T-helper 1 cell treated with Interleukin-12 subunit alpha and Interleukin-12 subunit beta and Interleukin-4 antibody, amounts not matched to agents 30 μg/mL and 1 μg/mL, for 36 hours (primary cell): ENCODE results near the gene KCNE4.

Experiments
- H3K27ac Mint-ChIP-seq: one replicate; pipeline ENCODE4 v1.8.0; 2021; ENCODE audit warnings: mild to moderate bottlenecking, mixed read lengths
- H3K27me3 Mint-ChIP-seq: one replicate; pipeline ENCODE4 v1.8.0; 2021; ENCODE audit warnings: low read depth, mixed read lengths
- H3K36me3 Mint-ChIP-seq: one replicate; pipeline ENCODE4 v1.8.0; 2021; ENCODE audit warnings: low read depth, mixed read lengths
- H3K4me1 Mint-ChIP-seq: one replicate; pipeline ENCODE4 v1.8.0; 2021; ENCODE audit warnings: low read depth, mixed read lengths
- H3K4me3 Mint-ChIP-seq: one replicate; pipeline ENCODE4 v1.8.0; 2021; ENCODE audit warnings: mild to moderate bottlenecking, moderate library complexity, mixed read lengths
- H3K9me3 Mint-ChIP-seq: one replicate; pipeline ENCODE4 v1.8.0; 2021; ENCODE audit warnings: mixed read lengths

Gene KCNE4

DNA sequence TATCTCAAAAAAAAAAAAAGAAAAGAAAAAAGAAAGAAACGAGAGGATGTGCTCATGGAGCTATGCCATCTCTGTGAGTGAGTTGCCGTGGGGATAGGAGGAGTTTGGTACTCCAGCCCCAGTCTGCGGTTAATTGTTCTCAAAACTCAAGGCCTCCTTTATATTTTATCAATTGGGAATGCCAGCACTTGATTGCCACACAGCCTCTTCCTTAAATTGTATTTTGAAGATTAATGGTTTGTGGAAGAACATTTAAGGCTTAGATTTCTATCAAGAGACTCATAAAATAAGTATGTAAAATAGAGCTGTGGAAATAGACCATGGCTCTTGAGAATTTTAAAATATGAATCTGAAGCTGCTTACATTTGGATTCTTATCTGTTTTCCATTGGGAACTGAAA is 29.8 kb downstream of the KCNE4 start:
- H3K4me1 Mint-ChIP-seq: no peaks in the 10 kb centered on the region
- no peak overlapping the region for H3K4me3 Mint-ChIP-seq
- no peaks in the 10 kb centered on the region for H3K36me3 Mint-ChIP-seq
- no peaks in the 10 kb centered on the region for H3K9me3 Mint-ChIP-seq
- no peaks in the 10 kb centered on the region for H3K27me3 Mint-ChIP-seq
- H3K27ac Mint-ChIP-seq: no peak overlapping the region

DNA sequence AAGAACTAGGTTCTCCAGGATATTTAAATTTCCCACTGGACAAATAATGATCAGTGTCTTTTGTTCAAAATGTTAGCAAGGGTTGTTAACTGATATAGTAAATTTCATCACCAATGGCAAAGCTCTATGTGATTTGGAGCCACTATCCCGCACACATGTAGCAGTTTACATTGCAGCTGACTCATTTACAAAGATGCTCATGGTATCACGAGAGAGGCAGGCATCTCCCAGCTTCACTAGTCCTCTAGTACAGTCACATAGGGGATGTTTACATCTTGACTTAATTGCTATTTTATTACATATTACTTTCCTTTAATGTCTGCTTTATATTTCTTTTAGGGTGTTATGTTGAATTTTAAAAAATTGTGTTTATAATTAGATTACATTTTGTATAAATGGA is 30.7 kb downstream of the KCNE4 start:
- H3K9me3 Mint-ChIP-seq: no peaks in the 10 kb centered on the region
- no peak overlapping the region for H3K4me3 Mint-ChIP-seq
- no peaks in the 10 kb centered on the region for H3K27me3 Mint-ChIP-seq
- H3K4me1 Mint-ChIP-seq: no peaks in the 10 kb centered on the region
- H3K36me3 Mint-ChIP-seq: no peaks in the 10 kb centered on the region
- no peak overlapping the region for H3K27ac Mint-ChIP-seq

DNA sequence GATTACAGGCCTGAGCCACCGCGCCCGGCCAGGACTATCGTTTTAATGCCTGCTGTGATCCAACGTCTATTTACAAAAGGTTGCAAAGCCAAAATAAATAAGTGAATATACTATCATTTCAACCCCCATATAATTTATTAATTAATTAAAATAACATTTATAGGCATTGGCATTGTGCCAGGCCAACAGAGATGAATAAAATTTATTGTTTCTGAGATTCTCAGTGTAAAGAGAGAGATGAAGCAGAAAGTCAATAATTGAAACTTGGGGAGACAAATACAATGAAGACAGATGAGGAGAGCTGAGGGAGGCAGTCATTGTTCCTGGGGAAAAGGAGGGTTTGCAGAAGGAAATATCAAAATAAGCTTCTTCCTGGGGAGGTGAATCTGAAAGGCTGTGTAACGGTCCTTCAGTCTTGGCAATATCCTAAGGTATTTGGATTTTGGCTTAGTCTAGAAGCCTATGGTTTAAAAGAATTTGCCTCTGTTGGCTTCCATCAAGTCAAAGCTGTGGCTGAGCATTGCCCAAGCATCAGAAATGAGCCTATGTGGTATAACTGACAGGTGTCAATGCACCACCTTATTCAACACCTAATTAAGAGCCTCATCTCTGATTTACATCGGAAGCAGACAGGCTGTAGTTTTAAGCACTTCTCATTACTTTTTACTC is 31.5 kb downstream of the KCNE4 start:
- no peak overlapping the region for H3K27ac Mint-ChIP-seq
- H3K36me3 Mint-ChIP-seq: no peaks in the 10 kb centered on the region
- no peak overlapping the region for H3K4me3 Mint-ChIP-seq
- no peaks in the 10 kb centered on the region for H3K9me3 Mint-ChIP-seq
- no peaks in the 10 kb centered on the region for H3K4me1 Mint-ChIP-seq
- H3K27me3 Mint-ChIP-seq: no peaks in the 10 kb centered on the region

DNA sequence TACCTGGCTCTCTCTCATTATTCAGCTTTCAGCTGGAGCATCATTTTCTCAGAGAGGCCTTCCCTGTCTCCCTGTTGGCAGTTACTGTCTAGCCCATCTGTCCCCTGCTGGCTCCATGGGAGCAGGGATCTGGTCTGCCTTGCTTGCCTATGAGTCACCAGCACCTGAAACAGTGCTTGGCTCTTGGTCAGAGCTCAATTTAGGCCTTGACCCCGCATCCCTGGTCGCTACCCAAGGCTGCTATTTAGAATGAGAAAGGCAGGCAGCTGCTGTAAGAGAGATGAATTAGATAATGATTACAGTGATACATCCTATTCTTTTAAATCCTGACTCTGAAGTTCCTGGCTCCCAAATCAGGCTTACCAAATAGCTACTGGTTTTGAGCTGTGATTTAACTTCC is 32.9 kb downstream of the KCNE4 start:
- no peak overlapping the region for H3K27ac Mint-ChIP-seq
- H3K4me1 Mint-ChIP-seq: no peaks in the 10 kb centered on the region
- no peaks in the 10 kb centered on the region for H3K9me3 Mint-ChIP-seq
- no peak overlapping the region for H3K4me3 Mint-ChIP-seq
- H3K36me3 Mint-ChIP-seq: no peaks in the 10 kb centered on the region
- no peaks in the 10 kb centered on the region for H3K27me3 Mint-ChIP-seq

DNA sequence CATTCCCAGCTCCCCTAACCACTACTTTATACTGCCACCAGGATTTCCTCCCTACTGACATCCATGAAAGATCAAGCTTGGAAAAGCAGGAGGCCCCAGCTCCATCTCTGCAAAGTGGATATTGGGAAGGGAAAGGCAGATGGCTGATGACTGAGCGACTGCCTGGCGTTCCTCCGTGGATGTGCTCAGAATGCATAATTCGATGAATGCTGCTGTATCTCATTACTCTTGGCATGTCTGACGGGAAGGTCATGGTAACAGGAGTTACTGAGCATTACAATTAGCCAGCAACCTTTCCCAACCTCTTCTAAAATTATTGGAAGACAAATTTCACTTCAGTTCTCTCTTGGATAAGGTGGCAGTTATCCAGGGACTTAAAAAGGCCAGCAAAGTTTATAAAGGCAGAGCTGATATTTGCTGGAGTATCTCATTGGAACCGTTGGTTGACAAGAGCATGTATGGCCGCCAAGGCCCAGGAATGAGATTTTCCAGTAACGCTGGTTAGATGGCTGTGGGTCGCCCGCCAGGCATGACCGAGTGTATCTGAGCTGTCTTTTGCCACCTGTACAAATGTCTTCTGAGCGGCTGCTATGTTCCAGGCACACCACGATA is 34.5 kb downstream of the KCNE4 start:
- no peak overlapping the region for H3K27ac Mint-ChIP-seq
- H3K36me3 Mint-ChIP-seq: no peaks in the 10 kb centered on the region
- no peaks in the 10 kb centered on the region for H3K27me3 Mint-ChIP-seq
- H3K4me3 Mint-ChIP-seq: no peak overlapping the region
- no peaks in the 10 kb centered on the region for H3K9me3 Mint-ChIP-seq
- no peaks in the 10 kb centered on the region for H3K4me1 Mint-ChIP-seq

DNA sequence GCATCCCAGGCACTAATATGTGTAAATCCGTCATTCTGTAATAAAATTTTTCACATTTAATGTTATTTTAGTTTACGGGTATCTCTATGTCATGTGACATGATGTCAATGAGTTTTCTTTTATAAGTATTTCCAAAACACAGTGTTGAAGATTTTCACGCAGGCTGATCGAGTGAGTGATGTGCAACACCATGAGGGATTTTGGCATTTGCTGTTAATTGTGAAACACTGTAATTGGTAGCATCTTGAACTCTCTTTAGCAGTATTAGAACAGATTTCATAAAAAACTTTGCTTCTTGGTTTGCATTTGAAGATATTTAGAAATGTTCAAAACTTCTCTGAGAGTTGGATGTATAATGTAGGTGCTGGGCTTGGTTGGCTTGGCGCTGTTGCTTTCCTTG is 35.5 kb downstream of the KCNE4 start:
- no peaks in the 10 kb centered on the region for H3K9me3 Mint-ChIP-seq
- no peak overlapping the region for H3K4me3 Mint-ChIP-seq
- H3K27ac Mint-ChIP-seq: no peak overlapping the region
- H3K36me3 Mint-ChIP-seq: no peaks in the 10 kb centered on the region
- no peaks in the 10 kb centered on the region for H3K4me1 Mint-ChIP-seq
- H3K27me3 Mint-ChIP-seq: no peaks in the 10 kb centered on the region

DNA sequence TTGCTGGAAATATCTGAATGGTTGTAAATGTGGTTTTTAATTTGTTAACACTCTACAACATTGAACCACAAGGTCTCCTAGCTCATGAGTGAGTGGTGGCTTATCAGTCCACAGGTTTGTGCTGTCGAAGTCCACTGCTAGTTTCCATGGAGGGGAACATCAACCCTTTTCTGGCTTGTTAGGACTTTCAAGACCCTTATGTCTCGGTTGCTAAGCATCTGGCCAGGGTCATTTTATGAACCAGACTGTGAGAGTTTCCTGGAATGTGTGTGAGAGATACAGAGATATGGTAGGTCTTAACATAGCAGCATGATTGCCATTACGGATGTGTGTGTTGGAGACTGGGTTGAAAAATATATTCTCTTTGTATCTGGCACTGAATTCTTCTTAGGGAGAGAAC is 36.9 kb downstream of the KCNE4 start:
- H3K4me1 Mint-ChIP-seq: no peaks in the 10 kb centered on the region
- no peaks in the 10 kb centered on the region for H3K27me3 Mint-ChIP-seq
- H3K27ac Mint-ChIP-seq: no peak overlapping the region
- no peaks in the 10 kb centered on the region for H3K9me3 Mint-ChIP-seq
- no peaks in the 10 kb centered on the region for H3K36me3 Mint-ChIP-seq
- H3K4me3 Mint-ChIP-seq: no peak overlapping the region

DNA sequence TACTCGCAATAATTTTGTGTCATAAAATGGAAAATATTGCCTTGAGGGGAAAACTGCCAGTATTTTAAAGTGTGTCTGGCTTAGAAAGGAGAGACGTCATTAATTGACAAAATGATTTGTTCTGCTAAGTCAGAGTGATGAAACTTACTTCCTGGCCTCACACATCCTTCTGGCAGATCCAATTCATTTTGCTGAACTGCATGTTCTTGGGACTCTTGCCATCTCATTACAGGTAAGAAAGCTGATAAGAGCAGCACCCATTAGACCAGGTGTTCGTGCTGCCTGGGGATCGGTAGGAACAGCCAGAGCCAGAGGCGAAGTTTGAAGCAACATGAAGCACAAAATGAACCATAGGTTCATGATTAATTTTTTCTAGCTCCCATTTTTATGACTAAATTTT is 38.0 kb downstream of the KCNE4 start:
- Mint-ChIP-seq H3K36me3 (no peaks in the 10 kb centered on the region), H3K27me3 (no peaks in the 10 kb centered on the region), H3K4me3 (no peak overlapping the region), H3K9me3 (no peaks in the 10 kb centered on the region), H3K4me1 (no peaks in the 10 kb centered on the region), H3K27ac (no peak overlapping the region)

DNA sequence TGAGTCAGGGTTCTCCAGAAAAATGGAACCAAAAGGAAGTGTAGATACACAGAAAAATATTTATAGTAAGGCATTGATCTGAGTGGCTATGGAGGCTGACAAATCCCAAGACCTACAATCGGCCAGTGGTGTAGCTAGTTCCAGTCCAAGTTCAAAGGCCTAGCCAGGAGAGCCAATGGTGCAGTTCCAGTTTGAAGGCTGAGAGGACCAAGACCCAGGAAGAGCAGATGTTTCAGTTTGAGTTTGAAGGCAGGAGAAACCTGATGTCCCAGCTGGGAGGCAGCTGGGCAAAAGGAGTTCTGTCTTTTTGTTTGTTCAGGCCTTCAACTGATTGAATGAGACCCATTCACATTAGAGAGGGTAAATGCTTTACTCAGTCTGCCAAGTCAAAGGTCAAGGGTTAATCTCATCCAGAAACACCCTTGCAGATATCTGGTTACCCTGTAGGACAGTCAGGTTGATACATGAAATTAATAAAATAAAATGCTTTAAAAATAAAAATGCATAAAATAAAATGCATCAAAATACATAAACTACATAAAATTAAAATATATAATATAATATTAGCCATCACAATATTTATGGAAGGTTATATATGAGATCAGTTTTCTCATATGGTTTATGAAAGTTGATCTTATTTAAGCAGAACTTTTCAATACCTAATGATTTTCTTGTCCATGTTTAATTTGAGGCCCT is 38.7 kb downstream of the KCNE4 start:
- no peak overlapping the region for H3K4me3 Mint-ChIP-seq
- H3K27ac Mint-ChIP-seq: no peak overlapping the region
- no peaks in the 10 kb centered on the region for H3K27me3 Mint-ChIP-seq
- H3K9me3 Mint-ChIP-seq: no peaks in the 10 kb centered on the region
- no peaks in the 10 kb centered on the region for H3K36me3 Mint-ChIP-seq
- H3K4me1 Mint-ChIP-seq: no peaks in the 10 kb centered on the region

DNA sequence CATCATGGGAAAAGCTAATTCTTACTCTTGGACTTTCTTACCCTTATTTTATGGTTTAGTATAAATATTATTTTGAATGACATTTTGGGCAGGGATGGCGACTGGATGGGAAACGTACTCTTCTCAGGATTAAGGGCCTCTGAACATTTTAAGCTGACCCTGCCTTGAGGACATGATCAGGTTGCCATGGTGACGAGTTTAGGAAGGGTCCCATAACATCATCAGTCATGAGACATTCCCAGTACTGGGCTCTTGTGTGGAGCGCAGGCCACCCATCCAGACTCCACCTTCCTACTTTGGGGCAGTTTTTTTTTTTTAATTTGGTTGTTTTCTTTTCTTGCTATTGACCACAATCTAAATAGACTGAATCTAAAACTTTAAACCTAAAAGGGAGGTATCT is 40.7 kb downstream of the KCNE4 start:
- no peaks in the 10 kb centered on the region for H3K36me3 Mint-ChIP-seq
- no peaks in the 10 kb centered on the region for H3K4me1 Mint-ChIP-seq
- H3K27ac Mint-ChIP-seq: no peak overlapping the region
- H3K4me3 Mint-ChIP-seq: no peak overlapping the region
- H3K9me3 Mint-ChIP-seq: no peaks in the 10 kb centered on the region
- no peaks in the 10 kb centered on the region for H3K27me3 Mint-ChIP-seq

DNA sequence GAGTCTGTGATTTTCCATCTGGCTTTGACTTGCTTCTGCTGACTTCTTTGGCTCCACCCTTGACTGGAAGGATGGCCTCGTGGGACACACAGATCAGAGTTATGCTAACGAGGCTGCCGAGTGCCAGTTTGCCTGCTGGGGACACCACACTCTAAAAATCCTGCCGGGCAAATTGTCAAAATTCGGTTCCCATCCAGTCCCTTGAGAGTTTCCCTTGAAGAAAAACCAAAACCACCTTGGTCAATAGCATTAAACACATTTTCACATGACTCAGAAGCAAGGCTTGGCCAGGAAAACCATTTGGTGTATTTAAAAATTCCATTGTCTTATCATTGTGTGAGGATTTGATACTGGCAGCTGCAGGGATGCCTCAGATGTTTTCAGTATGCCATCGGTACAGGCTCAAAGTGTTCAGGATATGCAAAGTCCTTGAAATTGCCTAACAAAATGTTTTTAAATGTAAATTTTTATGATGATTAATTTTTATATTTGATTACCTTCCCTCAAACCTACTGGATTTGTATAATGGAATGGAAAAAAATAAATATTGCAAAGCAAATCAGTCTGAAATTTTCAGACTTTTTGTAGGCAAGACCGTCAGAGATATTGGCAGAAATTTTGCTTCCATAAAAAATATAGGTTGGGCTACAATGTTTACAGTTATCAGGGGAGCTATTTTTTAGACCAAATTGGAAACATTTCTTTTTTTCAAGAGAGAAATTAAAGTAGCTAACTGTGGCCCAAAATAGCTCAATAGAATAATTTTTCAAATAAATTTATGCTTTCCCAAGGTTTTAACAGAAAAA is 41.6 kb downstream of the KCNE4 start:
- Mint-ChIP-seq H3K36me3 (no peaks in the 10 kb centered on the region), H3K9me3 (no peaks in the 10 kb centered on the region), H3K27ac (no peak overlapping the region), H3K4me1 (no peaks in the 10 kb centered on the region), H3K27me3 (no peaks in the 10 kb centered on the region), H3K4me3 (no peak overlapping the region)

DNA sequence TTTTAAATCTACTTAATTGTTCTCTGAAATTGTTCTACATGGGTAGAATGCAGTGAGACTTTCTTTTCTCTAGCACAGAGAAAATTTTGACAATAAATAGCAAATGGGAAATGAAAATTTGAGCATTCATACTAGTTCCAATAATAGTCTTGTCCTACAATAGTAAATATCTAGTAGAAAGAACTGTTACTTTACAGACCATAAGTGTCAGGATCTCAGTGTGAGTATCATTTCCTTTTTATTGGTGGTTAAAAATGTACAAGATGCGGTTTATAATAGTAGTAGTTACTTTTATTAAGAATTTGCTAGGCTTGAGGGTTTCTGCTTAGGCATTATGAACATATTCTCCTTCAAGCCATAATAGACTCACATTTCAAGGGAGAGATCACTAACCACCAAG is 43.2 kb downstream of the KCNE4 start:
- Mint-ChIP-seq H3K4me1 (no peaks in the 10 kb centered on the region), H3K27me3 (no peaks in the 10 kb centered on the region)

DNA sequence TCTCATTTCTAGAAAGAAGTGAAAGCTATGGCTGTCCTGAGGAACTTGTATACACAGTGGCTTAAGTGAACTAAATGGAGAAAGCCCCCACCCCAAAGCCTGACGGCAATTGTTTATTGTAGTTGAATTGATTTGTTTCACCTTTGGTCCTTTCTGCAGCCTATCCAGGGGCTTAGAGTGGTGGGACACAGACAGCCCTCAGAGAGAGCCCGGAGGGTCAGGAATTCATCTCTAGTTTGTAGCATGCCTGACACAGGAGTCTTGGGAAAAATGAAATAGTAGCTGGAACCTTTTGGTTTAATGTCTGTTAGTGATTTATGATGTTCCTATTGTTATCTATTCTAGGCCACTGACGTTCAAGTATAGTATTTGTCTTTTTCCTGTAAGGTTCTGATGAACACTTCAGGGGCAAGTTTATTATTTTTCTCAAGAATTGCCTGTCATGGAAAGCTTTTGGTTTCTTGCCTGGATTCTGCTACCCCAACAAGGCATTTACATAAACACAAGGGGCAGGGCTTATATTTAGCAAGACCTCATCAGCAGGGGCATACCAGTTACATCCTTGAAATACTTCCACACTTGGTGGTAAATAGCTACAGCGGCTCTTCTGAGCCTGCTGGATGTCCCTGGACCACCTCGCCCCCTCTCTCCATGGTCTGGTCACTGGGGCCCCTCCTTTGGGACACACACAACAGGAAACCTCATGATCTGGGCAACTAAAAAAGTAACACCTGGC is 44.4 kb downstream of the KCNE4 start:
- H3K4me1 Mint-ChIP-seq: no peaks in the 10 kb centered on the region
- no peak overlapping the region for H3K4me3 Mint-ChIP-seq
- no peaks in the 10 kb centered on the region for H3K9me3 Mint-ChIP-seq
- H3K36me3 Mint-ChIP-seq: no peaks in the 10 kb centered on the region
- no peaks in the 10 kb centered on the region for H3K27me3 Mint-ChIP-seq
- no peak overlapping the region for H3K27ac Mint-ChIP-seq

More for the DNA sequence above, 43.2 kb downstream of the KCNE4 start:
- H3K9me3 Mint-ChIP-seq: no peaks in the 10 kb centered on the region
- H3K4me3 Mint-ChIP-seq: no peak overlapping the region
- no peak overlapping the region for H3K27ac Mint-ChIP-seq
- H3K36me3 Mint-ChIP-seq: no peaks in the 10 kb centered on the region

DNA sequence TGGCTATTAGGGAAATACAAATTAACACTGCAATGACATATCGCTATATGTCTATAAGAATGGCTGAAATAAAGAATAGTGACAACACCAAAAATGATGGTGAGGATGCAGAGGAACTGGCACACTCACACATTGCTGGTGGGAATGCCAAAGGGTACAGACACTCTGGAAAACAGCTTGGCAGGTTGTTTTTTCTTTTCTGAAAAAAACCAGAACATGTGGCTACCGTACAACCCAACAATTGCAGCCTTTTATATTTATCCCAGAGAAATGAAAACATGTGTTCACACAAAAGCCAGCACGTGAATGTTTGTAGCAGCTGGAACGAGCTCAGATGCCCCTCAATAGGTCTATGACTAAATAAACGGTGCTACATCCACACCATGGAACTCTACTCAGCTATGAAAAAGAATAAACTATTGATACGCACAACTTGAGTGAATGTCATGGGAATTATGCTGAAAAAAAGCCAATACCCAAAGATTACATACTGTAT is 45.9 kb downstream of the KCNE4 start:
- H3K36me3 Mint-ChIP-seq: no peaks in the 10 kb centered on the region
- no peaks in the 10 kb centered on the region for H3K9me3 Mint-ChIP-seq
- no peak overlapping the region for H3K4me3 Mint-ChIP-seq
- H3K27me3 Mint-ChIP-seq: no peaks in the 10 kb centered on the region
- H3K4me1 Mint-ChIP-seq: no peaks in the 10 kb centered on the region
- no peak overlapping the region for H3K27ac Mint-ChIP-seq
